MCF 10A (cell line): Measurements from ENCODE around the gene TEX12. TPM values are rescaled to one million over a fixed set of nuclear protein-coding genes. Genes with fewer than 3 reads are reported as not detected.
A peak's percentile ranks its signal among the peaks of the same experiment; 100 is the strongest.

Experiments
- BruUV-seq: library from RNA; stranded (reverse); fragments of 400-500 nt; replicated peaks from 2 replicates; lab custom pipeline; 2021; lab: Mats Ljungman, UMichigan
- CTCF ChIA-PET: fragments of 300-600 bp; sonication (Branson Sonifier 250); formaldehyde crosslinking; extraction: SDS; loops from one replicate; lab custom pipeline; 2021; ENCODE audit warnings: antibody characterized with exemption, inconsistent platforms; lab: Yijun Ruan, JAX
- POLR2A ChIA-PET: fragments of 300-600, 350-650 bp; sonication (Branson Sonifier 250); formaldehyde crosslinking; extraction: SDS; loops from one replicate; lab custom pipeline; 2020; ENCODE audit warnings: antibody characterized with exemption, inconsistent platforms; lab: Yijun Ruan, JAX
- DNase-seq: peaks from one replicate; pipeline ENCODE4 v3.0.0-alpha.2; 2018; ENCODE audit not compliant: unreplicated experiment
- H3K27ac Mint-ChIP-seq: one replicate; pipeline ENCODE4 v1.8.0; 2022; ENCODE audit warnings: mild to moderate bottlenecking, low read depth, mixed read lengths; ENCODE audit not compliant: unreplicated experiment
- H3K27me3 Mint-ChIP-seq: one replicate; pipeline ENCODE4 v1.8.0; 2022; ENCODE audit warnings: mixed read lengths; ENCODE audit not compliant: insufficient read depth, unreplicated experiment
- H3K36me3 Mint-ChIP-seq: one replicate; pipeline ENCODE4 v1.8.0; 2022; ENCODE audit warnings: mild to moderate bottlenecking, moderate library complexity, mixed read lengths; ENCODE audit not compliant: insufficient read depth, unreplicated experiment
- H3K4me1 Mint-ChIP-seq: one replicate; pipeline ENCODE4 v1.8.0; 2022; ENCODE audit warnings: mixed read lengths; ENCODE audit not compliant: insufficient read depth, unreplicated experiment
- H3K4me3 Mint-ChIP-seq: one replicate; pipeline ENCODE4 v1.8.0; 2022; ENCODE audit warnings: mild to moderate bottlenecking, moderate library complexity, mixed read lengths; ENCODE audit not compliant: unreplicated experiment
- H3K9me3 Mint-ChIP-seq: one replicate; pipeline ENCODE4 v1.8.0; 2022; ENCODE audit warnings: mixed read lengths; ENCODE audit not compliant: unreplicated experiment
- intact Hi-C: fragments of 100-400 bp; cut with micrococcal nuclease; formaldehyde crosslinking; loops from 2 replicates; pipeline ENCODE4 v1.14.1; 2022
- total RNA-seq: library from RNA; stranded (reverse); gene quantifications from 2 replicates; pipeline ENCODE4 v1.2.3, GENCODE V29; 2022
- TF ChIP-seq, protein P1 (sequence below): fragments of 200-600 bp; IDR thresholded peaks from one replicate; pipeline ENCODE4 v1.8.0; 2022; ENCODE audit warnings: antibody characterized with exemption, mild to moderate bottlenecking; ENCODE audit not compliant: unreplicated experiment

TEX12 gene
- total RNA-seq, 1 experiment from 2014 or later: not detected

DNA sequence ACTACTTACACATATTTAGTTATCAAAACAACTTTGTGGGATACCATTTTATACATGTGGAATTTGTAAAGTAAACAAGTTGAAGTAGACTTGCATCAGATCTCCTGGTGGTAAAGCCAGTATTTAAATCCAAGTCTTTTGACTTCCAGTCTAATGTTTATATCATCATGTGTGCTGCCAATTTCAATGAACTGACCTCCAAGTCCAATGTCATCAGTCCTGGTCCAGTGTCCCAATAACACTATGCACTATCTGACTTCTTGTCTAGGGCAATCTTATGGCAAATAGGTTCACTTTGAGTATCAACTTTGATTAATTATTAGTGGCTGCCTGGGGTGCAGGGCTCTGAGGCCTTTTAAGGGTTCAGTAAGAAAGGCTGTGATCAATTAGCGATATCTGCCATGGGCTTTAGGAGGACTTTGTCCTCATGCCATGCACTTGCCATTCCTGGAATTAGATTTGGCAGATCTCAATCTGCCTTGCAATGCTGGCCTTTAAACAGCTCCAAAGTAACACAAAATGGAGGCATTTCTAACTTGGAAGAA is 49.5 kb downstream of the TEX12 start:
- TF ChIP-seq, protein P1, sequence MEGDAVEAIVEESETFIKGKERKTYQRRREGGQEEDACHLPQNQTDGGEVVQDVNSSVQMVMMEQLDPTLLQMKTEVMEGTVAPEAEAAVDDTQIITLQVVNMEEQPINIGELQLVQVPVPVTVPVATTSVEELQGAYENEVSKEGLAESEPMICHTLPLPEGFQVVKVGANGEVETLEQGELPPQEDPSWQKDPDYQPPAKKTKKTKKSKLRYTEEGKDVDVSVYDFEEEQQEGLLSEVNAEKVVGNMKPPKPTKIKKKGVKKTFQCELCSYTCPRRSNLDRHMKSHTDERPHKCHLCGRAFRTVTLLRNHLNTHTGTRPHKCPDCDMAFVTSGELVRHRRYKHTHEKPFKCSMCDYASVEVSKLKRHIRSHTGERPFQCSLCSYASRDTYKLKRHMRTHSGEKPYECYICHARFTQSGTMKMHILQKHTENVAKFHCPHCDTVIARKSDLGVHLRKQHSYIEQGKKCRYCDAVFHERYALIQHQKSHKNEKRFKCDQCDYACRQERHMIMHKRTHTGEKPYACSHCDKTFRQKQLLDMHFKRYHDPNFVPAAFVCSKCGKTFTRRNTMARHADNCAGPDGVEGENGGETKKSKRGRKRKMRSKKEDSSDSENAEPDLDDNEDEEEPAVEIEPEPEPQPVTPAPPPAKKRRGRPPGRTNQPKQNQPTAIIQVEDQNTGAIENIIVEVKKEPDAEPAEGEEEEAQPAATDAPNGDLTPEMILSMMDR: no peak
- CTCF ChIA-PET: interaction anchor here (0.5 to 15.5 kb wide), 7 partner anchors 63 to 931 kb away, joined by 3 to 428 read pairs (median 3); no protein-coding TSS in a partner anchor
- DNase-seq: no peak

DNA sequence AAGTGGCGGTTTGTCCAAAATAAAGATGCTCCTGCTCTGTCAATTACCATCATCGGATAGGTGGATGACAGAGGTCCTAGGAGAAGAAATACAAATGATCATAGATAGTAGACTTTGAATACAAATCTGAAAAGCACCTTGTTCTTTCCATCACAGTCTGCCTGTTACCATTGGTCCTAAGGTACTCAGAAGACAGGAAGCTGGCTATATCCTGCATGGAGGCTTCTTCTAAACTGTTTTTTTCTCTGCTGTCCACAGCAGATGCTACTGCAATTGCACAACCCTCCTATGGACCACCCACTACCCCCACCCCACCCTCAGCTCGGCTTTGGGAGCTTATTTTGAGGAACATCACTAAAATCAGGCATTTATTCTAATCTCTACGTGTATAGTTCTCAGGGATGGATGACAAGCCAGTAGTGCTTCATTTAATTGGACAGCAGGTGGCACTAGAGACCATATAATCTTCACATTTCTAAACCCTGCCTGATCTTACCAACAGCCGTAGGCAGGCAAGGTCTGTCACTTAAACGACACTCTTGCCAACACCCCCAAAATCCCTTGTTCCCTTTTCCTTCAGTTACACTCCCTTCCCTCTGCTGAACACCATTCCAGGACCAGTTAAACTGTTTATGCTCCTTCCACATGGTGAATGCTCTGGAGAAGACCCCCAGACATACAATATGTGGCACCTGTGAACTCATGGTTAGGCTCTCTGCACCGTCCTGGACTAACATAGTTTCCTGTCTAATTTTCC is 52.5 kb downstream of the TEX12 start:
- ChIA-PET CTCF (interaction anchor here (0.6 to 15.5 kb wide), 32 partner anchors 10 to 1511 kb away, joined by 3 to 428 read pairs (median 4); partner anchors contain the start of gene TEX12), POLR2A (interaction anchor here (0.6 to 2.1 kb wide), 6 partner anchors 24 to 133 kb away, joined by 3 to 17 read pairs (median 5); partner anchors contain the start of genes SDHD and TIMM8B)
- peak; percentile 84 for DNase-seq
- intact Hi-C loops: loop anchor here (1.0 to 10.0 kb wide), 6 partner anchors 61 to 1069 kb away; no protein-coding TSS in a partner anchor
- H3K4me3 Mint-ChIP-seq: no peak overlapping the region
- no peaks in the 10 kb centered on the region for H3K36me3 Mint-ChIP-seq
- no TSS peak for BruUV-seq
- TF ChIP-seq, protein P1: peak; percentile 76
- no peaks in the 10 kb centered on the region for H3K27me3 Mint-ChIP-seq
- peak overlapping the region; percentile 21 for H3K27ac Mint-ChIP-seq
- peaks cover 27% of the 10 kb centered on the region for H3K4me1 Mint-ChIP-seq
- H3K9me3 Mint-ChIP-seq: no peaks in the 10 kb centered on the region

More for the DNA sequence above, 49.5 kb downstream of the TEX12 start:
- POLR2A ChIA-PET: interaction anchor here (0.6 to 0.7 kb wide), 2 partner anchors 21 to 50 kb away, joined by 3 to 5 read pairs; no protein-coding TSS in a partner anchor
- Mint-ChIP-seq H3K9me3 (no peaks in the 10 kb centered on the region), H3K27me3 (no peaks in the 10 kb centered on the region), H3K4me1 (peaks cover 19% of the 10 kb centered on the region), H3K4me3 (no peak overlapping the region), H3K36me3 (no peaks in the 10 kb centered on the region), H3K27ac (no peak overlapping the region)
- BruUV-seq: no TSS peak
- intact Hi-C loops: no loop called here

DNA sequence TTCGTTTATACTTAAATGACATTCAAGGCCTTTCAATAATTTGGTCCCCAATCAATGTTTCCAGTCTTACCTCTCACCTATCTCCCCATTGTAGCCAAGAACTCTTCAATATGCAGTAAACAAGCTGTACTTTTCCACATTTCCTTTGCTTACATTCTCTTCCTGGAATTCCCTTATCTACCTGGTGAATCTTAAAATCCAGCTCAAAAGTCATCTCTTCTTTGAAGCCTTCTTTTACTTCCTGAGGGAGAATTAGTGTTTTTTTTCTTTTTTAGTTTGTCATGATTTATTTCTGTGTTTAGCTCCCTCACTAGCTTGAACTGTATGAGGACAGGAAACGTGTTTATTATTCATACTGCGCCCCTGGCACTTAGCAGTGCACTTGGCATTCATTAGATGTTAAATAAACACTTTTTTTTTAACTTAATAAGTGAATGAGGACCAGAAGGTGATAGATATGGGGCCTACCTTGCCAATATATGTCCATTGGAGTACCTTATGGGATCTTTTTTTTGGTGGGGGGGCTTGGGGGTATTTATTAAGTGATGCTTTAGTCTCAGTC is 54.2 kb downstream of the TEX12 start:
- Mint-ChIP-seq H3K27me3 (no peaks in the 10 kb centered on the region), H3K36me3 (peaks cover 5% of the 10 kb centered on the region), H3K9me3 (no peaks in the 10 kb centered on the region), H3K4me3 (no peak overlapping the region), H3K27ac (peak overlapping the region; percentile 2), H3K4me1 (peaks cover 24% of the 10 kb centered on the region)
- TF ChIP-seq, protein P1: no peak
- intact Hi-C loops: loop anchor here (10.0 kb wide), 3 partner anchors 333 to 893 kb away; no protein-coding TSS in a partner anchor
- ChIA-PET POLR2A (interaction anchor here (0.6 to 2.0 kb wide), 4 partner anchors 59 to 188 kb away, joined by 3 to 14 read pairs (median 5); no protein-coding TSS in a partner anchor), CTCF (interaction anchor here (0.6 to 15.5 kb wide), 15 partner anchors 15 to 1509 kb away, joined by 3 to 428 read pairs (median 3); partner anchors contain the start of gene BCO2)
- no TSS peak for BruUV-seq
- no peak for DNase-seq

Other genes starting within 250 kb of the TEX12 start
- 1.3 and 2.0 TPM in 2 replicates for gene C11orf52, start 248.5 kb upstream of the TEX12 start, total RNA-seq
- gene DIXDC1, start 230.0 kb upstream of the TEX12 start, total RNA-seq: 21.0 and 47.3 TPM in 2 replicates
- gene DLAT, start 142.0 kb upstream of the TEX12 start, total RNA-seq: 43.3 and 46.7 TPM in 2 replicates
- 2.0 and 2.1 TPM in 2 replicates for gene PIH1D2, start 93.4 kb upstream of the TEX12 start, total RNA-seq
- 25.1 and 27.5 TPM in 2 replicates for gene NKAPD1, start 93.1 kb upstream of the TEX12 start, total RNA-seq
- 58.1 and 70.8 TPM in 2 replicates for gene TIMM8B, start 80.6 kb upstream of the TEX12 start, total RNA-seq
- gene SDHD, start 80.5 kb upstream of the TEX12 start, total RNA-seq: 119 and 124 TPM in 2 replicates
- gene IL18, start 3.3 kb upstream of the TEX12 start, total RNA-seq: 124 and 189 TPM in 2 replicates
- 0.93 TPM in 1 of 2 replicates, not detected in the other for gene BCO2, start 8.1 kb downstream of the TEX12 start, total RNA-seq
- gene PTS, start 59.1 kb downstream of the TEX12 start, total RNA-seq: 68.3 and 79.4 TPM in 2 replicates
- not detected in 2 replicates for gene PLET1, start 93.5 kb downstream of the TEX12 start, total RNA-seq